Amygdala (tissue), 56 donors: ENCODE data around the gene TLCD5.

Experiments
- DNase-seq, 56 donors: peaks; one replicate each; lab custom pipeline; 2025; lab: John Stamatoyannopoulos, UW

The TLCD5 gene

DNA sequence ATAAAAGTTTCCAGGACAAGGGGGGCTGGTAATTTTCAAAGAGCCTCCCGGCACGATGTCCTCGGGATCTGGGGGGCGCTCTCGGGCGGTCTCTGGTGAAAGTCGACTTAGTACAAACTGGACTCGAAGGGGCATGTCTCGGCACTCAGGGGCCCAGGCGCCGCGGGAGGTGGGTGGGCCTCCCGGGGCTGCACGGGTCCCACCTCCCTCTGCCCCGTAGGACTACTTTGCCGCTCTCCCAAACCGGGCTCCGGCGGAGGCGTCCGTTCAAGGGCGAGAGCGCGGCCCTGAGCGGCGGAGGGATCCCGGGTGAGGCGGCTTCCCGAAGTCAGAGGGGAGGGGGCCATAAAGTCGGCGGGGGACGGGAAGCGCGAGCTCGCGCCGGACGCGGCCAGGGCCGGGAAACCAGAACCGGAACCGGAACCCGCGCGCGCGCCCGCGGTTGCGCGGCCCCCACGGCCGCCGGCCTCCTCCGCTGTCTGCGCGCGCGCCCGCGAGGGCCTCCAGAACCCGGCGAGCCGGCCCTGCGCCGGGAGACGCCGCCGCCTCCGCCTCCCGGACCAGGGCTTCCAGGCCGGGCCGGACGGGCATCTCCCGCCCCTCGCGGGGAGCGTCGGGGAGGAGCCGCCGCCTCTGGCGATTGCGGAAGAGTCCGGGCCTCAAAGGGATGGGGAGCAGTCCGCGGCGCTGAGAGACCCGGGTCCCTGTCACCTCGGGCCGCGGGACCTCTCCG is 11.0 kb downstream of the TLCD5 start, which contains the start of gene ARHGEF12:
ARHGEF12 (plus strand) TSS at position 506 of the 733 bp plus-strand sequence. CDS start 831 bp downstream, outside the sequence.
- DNase-seq: peak; percentile 41 to 94 (median 86)

DNA sequence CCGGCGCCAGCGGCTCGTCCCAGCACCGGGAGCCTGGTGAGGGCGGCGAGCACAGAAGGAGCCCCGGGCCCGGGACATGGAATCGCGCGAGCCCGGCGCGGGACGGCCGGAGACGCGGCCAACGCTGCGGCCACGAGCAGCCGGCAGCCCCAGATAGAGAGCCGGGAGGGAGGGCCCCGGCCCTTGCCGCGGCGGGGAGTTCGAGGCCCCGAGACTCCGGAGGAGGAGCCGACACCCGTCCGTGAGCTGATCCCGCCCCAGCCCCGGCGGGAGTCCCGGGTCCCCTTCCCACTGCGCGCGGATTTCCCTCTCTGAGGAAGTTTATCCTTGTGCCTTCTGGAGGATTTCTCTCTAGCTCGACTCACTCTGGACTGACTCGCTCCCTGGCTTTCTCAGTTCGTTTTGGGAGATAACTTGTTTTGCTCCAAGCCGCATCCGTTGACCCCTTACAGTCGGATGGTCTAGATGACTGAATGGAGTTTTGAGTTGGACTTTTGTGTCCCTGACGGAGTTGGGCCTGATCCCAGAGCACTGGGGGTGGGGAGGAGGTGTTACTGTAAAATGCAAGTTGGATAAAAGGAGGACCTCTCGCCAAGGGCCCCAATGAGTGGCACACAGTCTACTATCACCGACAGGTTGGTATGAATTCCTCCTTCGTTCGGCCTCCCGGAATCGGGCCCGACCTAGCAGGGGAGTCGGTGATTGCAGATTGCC is 11.7 kb downstream of the TLCD5 start:
- DNase-seq: peak in 20 of 56 donors; percentile 31 to 69 (median 54)

DNA sequence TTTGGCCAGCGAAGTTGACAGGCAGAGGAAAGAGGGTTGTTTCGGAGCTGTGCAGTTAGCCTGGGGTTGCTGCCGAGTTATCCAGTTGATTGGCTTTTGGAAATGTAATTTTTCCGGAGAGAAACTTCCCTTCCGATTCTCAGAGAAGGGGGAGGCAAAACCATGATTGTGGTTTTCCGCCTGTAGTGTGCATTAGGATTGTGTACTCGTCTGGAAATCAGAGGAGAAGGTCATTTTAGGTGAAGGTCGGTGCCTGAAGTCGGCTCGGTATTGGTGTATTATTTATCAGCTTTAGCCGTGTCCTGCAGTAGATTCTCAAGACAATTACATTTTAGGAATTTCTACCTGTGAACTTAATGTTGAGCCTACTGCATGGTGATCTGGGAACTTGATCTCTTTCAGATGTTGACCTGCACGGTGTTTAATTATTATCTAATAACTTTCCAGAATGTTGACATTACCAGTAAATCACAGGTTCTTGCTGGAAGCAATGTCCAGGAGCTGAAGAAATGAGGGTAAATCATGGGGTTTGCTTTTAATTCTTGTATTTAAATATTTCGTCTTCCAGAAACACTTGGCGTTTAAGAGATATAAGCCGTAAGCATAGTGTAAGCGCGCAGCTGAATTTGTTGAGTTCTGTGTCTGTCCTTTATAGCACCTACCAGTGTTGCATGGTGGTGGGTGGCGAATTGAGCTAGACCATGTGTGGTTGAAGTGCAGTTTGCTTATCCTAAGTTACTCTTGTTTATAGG is 12.4 kb downstream of the TLCD5 start:
- peak in 3 of 56 donors; percentile 8 to 37 (median 17) for DNase-seq

DNA sequence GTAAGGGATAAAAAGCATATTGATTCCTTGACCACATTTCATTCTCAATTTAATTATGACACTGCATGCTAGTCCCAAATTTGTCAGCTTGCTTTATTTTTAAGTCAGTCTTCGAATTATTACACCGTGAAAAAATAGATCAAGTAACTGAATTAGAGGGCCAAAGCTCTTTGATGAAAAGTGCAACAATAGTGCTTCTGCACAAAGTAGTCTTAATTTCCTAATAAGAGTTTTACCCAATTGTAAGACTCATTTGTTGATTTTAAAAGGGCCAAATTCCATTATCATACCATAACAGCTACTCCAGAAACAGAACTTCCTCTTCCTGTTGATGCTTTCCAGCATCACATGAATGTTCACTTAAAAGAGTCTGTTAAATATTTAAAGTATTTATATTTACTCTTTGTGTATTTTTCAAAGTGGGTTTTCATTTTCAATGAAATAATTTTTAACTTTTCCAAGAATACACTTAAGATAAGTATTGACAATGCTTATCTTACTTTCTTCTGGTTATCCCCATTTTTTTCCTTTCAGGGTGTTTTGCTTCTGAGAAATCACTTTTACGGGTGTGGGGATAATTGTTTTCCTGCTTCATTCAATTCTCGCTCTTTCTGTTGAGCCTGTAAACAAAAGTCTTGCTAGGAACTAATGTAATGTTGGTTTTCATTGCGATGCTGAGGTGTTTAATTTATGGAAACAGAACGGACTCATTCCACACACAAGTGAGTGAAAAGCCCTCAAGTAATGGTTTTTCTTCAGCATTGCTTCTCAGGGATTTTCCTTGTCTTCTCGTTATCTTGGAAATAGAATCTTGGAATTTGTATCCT is 13.2 kb downstream of the TLCD5 start:
- no peak for DNase-seq

DNA sequence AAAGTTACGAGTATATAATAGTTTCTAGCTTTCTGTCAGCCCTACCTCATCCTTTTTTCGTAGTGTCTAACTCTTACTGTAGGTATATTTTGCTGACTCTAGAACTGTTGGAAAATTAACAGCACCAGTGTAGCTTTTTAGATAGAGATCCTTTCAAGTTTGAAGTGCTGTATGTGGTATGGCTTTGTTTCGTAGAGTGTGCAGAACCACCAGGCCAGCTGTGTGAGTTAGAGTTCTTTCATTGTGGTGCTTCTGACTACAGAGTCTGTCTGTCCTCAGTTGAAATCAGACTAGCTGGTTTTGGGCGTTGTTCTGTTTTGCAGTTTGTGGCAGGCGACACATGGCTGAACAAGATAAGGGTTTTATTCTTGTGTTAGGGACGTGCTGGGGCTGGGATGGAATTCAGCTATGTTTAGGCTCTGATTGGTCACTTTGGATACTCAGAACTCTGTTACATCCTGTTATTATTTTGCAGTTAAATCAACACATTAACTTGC is 14.3 kb downstream of the TLCD5 start:
- peak in 21 of 56 donors; percentile 13 to 75 (median 44) for DNase-seq

DNA sequence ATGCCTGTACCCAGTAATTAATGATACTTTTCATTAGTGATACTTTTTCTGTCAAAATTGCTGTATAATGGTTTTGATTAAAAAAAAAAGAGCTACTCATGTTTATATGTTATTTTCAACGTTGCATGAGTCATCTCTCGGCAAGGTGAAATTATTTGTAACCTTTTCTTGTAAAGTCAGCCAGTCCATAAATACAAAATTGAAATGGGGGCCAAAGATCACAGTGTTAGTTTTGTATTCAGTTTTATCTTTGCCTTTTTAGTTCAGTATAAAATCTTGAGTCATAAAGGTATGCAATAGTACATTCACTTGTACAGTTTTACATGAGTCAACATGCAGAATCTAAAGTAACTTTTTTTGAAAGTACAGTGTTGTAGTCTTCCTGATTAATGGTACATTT is 15.4 kb downstream of the TLCD5 start:
- DNase-seq: no peak

DNA sequence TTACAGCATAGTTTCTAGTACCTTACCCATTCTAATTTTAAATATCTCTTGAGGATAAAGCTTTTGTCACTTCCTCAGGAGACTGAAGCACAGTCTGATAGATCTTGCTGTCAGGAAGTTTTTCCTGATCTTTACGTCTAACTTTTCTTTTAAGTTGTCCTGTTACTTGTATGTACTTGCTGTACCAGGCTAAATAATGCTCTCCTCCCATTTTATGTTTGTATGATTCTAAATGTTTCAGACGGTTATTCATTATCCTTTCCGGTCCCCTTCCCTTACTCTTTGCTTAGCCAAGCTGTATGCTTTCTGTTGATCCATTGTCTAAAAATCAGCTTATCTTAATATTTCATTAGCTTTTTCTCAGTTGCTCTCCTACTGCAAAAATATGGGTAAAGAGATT is 17.1 kb downstream of the TLCD5 start:
- no peak for DNase-seq

DNA sequence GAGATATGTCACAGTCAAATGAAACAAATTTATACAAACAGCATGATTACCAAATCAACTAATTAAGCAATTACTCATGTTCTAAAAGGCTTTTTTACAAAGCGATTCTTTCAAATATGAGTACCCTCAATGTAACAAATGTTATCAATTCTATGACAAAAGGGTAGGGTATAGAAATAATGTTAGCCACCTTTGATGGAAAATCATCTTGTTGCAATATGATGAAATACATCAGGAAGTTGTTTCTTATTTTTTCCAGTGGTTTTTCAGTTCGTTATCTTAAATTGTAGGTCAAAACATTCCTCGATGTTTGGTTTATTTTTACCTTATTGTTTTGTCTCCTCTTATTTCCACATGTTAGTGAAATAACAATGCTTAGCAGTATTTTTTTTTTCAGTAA is 17.6 kb downstream of the TLCD5 start:
- DNase-seq: no peak

DNA sequence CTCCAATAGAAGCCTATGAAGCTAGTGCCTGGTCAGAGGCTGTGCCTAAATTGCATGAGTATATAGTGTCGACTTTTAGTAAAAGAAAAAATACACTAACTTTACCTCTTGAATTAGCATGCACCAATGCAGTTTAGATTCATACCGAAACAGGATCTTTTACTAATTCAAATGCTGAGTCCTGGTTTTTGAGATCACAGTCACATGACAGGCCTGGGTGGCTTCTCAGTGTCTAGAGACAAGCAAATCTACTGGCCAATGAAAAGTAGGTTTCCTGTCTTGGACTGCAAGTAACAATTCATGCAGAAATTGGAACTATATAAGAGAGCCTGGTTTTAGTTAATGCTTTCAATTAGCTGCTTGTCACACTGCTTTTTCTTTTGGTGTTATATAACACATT is 18.3 kb downstream of the TLCD5 start:
- peak in 14 of 56 donors; percentile 4 to 52 (median 28) for DNase-seq

DNA sequence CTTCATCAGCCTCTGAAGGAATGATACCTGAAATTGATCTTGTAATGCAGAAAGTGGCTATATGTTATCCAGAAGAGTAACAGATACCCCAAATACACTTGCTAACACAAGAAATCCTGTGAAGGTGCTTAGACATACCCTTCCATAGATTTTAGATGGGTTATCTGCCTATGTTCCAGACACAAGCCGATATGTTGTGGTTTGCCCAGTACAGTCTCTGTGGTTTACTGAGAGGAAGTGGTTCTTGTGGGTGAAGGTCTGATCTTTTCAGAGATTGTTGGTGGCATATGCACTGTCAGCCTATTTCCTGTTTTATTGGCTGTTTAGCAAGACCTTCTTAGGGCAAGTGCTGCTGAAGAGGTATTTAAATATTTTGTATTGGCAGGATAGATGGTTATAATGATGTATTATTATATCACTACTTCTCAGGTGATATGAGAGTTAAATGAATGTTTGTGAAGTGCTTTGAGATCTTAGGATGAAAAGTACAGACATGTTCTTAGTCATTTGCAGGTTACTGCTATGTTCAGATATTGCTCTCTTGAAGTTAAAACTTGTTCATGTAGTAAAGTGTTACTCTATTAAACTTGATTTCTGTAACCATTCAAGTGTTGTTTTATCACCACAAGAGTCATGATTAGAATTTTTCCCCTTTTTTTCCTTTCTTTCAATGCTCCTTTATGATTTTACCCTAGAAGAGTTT is 19.4 kb downstream of the TLCD5 start:
- no peak for DNase-seq

DNA sequence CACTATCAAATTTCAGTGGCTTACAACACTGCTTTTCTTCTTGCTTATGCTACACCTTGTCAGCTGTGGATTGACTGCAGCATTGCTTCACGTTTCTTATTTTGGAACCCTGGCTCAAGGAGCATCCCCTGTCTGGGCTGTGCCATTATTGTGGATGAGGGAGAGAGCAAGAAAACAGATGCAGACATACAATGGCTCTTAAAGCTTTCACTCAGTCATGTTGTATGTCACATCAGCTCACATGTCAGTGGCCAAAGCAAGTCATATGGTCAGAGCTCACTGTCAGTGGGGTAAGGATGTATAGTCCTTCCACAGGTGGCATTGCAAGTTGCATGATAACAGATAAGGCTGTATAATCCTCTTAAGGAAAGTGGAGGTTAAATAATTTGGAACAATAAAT is 21.1 kb downstream of the TLCD5 start:
- DNase-seq: no peak

DNA sequence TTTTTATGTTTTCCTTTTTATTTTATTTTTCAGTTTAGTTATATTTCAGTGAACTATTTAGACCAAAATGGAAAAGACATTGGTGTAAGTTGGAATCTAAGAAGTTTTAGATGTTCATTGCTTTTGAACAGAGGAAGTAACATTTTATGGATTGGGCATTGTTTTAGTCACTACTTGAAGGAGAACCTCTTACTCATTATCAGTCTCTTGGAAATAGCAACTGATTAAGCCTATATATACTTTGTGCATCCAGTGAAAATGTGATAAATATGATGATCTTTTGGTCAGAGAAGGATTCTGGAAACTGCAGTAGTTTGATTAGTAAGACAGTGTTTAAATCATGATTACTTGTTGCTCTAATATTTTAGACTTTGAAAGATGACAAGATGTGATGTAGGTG is 25.5 kb downstream of the TLCD5 start:
- no peak for DNase-seq

DNA sequence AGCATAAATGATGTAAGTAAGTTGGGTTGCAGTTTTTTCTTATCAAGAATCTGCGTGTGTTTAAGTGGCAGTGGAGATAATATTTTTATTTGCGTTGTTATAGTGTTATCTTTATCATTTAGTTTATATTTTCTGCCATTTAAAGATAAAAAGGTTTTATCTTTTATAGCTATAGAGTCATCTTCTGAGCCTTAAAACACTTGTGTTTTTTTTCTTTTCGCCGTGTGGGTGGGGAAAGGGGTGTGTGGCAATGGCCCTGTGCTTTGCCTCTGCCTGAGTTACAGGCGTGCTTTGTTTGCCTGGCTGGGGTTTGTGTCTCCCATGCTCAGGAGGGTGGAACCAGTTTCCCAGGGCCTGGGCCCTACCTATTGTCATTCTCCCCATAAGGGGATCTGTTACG is 27.3 kb downstream of the TLCD5 start:
- no peak for DNase-seq

DNA sequence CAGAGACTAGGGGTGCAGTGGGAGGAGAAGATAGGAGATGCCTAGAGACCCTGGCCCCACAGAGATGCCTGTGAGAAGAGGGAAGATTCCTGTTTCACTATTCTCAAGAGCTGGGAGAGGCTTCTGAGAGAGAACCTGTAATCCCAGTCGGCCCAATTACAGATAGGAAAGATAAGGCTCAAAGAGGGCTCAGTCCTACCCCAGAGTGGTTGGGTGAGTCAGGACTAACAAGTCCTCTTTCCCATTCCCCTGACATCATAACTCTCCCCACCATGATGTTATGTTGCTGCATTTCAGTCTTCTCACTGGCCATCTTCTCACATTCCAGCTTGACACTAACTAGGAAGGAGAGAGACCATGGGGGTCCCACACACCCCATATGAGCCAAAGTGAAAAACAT is 29.0 kb downstream of the TLCD5 start:
- no peak for DNase-seq

DNA sequence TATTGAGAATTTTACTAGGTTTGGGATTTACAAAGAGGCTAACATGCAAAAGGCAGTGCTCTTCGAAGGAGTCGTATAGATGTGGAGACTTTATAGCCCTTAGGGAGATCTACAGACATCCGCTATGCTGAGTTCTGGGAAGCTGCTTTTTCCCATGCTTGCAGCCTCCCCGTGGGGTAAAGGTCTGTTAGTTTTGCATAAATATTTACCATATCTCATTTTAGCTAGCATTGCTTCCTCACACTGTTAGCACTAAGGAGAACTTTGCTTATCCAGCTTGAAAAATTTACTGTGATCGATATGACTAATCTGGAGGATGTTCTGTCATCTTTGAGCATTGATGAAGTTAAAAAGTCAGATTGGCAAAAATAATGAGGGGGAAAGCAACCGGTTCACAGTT is 29.7 kb downstream of the TLCD5 start:
- no peak for DNase-seq

DNA sequence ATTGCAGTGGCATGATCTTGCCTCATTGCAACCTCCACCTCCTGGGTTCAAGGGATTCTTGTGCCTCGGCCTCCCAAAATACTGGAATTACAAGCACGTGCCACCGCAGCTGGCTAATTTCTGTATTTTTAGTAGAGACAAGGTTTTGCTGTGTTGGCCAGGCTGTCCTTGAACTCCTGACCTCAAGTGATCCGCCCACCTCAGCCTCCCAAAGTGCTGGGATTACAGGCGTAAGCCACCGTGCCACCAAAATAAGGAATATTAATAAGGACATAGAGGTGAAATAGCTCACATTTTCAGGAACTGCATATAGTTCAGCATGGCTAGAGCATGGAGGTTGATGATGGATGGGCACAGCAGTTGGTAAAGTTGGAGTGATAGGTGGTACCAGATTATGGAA is 32.5 kb downstream of the TLCD5 start:
- no peak for DNase-seq

DNA sequence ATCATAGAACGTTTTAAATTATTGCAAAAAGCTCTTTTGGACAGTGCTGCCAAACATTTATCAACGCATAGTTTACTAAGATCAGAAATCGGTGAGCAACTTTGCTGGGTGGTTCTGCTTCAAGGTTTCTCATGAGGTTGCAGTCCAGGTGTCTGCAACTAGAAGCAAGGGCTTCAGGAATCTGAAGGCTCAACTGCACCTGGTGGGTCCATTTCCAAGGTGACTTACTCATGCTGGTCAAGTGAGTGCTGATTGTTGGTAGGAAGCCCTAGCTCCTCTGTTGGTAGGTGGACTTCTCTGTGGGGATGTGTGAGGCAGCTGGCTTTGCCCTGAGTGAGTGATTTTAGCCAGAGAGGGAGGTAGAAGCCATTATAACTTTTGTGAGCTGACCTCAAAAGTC is 33.6 kb downstream of the TLCD5 start:
- DNase-seq: no peak

DNA sequence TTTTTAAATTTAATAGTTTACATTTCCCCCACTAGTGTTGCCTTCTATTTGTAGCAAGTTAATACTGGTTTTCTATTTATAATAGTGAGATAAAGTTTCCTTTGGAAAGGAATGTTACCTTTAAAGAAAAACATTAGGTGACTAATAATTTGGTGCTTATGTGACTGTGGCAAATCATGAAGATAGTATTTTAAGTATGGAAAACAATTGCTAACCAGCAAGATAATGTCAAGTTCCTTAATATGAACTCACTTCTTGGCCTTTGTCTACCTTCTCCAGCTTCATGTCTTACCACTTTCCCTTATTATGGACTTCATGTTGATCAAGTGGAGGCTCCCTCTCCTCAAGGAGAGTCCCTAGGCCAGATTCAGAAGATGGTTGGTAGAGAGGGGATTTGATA is 38.3 kb downstream of the TLCD5 start:
- no peak for DNase-seq

DNA sequence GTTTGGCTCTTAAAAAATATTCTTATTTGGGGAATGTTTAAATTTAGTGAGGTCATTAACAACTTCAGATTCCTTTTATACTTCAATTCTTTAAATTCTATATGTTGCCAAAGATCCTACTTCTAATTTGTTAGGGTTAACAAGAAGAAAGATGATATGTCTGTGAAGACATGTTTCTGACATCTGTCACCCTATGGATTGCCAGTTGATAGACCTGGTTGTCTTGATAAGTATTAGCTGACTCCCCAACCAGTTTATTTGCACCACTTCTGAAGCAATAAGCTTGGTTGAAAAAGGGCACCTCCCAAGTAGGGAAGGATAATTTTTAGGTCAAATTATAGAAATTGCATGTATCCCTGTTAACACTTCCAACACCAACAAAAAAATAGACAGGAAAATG is 40.4 kb downstream of the TLCD5 start:
- no peak for DNase-seq

DNA sequence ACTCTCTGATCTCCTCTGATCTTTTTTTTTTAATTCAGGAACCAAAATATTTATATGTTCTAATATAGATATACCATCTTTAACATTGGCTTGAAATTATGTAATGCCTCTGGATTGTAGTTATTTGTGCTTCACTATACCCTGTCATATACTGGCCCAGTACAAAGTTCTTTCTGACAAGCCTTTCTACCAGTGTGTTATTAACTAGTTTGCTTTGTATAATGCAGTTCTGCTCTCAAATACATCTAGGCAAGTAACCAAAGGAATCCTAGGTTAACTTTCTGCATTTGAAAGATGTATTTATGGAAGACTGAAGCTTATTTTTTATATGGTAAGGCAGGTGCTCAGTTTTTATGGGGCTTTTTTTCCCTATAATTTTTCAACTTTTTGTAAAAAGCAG is 47.2 kb downstream of the TLCD5 start:
- no peak for DNase-seq
